NCI-H82 (cell line): ENCODE data around the gene ERRFI1.

ENCODE experiments used
- DNase-seq: peaks from one replicate; lab custom pipeline; 2025; lab: John Stamatoyannopoulos, UW

Gene ERRFI1

DNA sequence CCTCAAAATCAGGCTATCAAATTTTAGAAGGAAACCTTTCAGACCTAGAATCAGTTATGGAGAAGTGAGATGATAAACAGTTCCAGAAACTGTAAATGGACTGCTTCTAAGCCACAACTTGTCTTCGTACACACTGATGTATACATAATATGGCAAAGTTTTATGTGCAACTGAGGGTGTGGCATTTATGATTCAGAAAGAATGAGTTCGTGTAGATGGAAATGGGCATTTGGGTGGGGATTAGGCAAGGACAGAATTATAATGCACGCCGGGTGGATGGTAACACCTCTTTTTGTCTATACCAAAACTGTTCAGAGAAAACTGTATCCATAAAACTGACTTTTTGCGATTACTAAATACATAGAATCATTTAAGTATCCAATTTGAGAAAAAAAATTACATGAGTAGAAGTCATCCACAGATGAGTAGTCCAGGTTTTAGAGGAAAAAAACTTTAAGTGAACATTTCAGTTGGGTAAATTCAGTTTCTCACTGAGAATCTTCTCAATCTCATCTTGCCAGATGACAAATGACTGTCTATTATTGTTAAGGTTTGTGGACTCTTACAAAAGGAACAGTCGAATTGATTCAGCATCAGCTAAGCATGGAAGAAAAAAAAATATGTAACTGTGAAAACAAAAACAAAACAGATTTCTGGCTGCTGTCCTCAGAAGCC lies 22.5 kb downstream of the ERRFI1 start:
- no peak for DNase-seq

DNA sequence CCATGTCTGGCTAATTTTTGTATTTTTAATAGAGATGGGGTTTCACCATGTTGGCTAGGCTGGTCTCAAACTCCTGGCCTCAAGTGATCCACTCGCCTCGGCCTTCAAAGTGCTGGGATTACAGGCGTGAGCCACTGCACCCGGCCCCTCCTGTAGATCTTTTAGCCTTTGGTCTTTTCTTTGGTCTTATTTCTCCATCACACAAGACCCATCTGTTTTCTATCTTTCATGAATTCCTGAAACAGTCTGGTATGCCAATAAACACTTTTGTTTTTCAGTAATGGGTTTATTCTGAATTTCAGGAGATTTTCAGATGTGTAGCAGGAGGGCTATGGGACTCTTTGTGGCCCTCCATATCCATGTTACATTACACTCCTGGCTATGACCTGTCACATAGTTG lies 23.2 kb downstream of the ERRFI1 start:
- DNase-seq: no peak

DNA sequence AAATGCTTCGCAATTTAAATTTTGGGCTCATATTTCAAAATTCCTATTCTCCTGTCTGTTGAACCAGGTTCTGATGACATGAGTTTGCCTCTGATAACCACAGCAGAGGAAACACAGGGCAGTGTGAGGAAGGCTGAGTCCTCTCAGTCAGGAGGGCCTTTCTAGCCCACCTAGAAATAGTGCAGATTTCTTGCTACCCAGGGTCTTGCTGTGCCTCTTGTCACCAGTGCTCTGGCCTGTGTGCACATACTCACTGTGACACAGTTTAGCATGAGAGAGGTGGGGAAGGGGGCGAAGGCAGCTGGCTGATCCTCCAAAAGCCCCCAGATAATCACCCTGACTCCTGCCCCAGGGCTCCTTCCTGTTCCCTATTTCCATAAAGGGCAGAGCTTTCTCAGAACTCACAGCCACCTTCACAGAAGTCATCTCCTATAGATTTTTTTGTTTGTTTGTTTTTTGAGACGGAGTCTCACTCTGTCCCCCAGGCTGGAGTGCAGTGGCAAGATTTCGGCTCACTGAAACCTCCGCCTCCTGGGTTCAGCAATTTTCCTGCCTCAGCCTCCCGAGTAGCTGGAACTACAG lies 23.7 kb downstream of the ERRFI1 start:
- no peak for DNase-seq

DNA sequence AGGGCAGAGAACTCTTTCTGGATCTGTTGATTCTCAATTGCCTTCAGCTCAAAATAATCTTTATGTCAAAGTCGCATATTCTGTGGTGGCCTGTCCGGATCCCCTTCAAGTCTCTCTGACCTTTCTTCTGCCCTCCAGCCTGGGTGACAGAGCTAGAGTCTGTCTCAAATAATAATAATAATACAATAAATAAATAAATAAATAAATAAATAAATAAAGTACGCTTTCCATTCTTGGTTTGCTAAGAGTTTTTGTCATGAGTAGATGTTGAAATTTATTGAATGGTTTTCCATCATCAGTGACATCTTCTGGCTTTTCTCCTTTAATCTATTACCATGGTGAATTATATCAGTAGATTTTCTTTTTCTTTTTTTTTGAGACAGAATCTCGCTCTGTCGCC lies 30.7 kb downstream of the ERRFI1 start:
- DNase-seq: no peak

DNA sequence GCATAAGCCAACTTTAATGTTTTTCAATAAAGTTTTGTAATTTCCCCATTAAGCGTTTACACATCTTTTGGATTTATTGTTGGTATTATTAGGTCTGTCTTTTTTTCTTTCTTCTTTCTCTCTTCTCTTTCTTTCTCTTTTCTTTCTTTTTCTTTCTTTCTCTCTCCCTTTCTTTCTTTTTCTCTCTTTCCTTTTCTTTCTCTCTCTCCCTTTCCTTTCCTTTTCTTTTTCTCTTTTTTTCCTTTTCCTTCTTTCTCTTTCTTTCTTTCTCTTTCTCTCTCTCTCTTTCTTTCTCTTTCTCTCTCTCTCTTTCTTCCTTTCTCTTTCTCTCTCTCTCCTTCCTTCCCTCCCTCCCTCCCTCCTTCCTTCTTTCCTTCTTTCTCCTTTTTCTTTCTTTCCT lies 31.3 kb downstream of the ERRFI1 start:
- no peak for DNase-seq

DNA sequence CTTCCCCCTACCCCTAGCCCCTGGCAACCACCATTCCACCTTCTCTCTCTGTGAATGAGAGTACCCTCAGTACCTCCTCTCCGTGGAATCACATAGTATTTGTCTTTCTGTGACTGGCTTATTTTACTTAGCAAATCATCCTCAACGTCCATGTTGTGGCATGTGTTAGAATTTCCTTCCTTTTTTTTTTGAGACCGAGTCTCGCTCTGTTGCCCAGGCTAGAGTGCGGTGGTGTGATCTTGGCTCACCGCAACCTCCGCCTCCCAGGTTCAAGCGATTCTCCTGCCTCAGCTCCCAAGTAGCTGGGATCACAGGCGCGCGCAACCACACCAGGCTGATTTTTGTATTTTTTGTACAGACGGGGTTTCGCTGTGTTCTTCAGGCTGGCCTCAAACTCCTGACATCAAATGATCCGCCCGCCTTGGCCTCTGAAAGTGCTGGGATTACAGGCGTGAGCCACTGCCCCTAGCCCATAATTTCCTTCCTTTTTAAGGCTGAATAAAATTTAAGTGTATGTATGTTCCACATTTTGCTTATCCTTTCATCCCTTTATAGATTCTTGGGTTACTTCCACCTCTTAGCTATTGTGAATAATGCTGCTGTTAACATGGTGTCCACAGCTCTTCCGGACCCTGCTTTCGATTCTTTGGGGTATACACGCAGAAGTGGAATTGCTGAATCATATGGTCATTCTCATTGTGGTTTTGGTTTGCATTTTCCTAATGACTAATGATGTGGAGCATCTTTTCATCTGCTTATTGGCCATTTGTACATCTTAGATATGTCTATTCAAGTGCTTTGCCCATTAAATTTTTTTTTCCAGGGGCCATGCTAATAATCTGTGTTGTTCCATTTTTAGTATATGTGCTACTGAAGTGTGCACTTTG lies 32.3 kb downstream of the ERRFI1 start:
- DNase-seq: no peak

DNA sequence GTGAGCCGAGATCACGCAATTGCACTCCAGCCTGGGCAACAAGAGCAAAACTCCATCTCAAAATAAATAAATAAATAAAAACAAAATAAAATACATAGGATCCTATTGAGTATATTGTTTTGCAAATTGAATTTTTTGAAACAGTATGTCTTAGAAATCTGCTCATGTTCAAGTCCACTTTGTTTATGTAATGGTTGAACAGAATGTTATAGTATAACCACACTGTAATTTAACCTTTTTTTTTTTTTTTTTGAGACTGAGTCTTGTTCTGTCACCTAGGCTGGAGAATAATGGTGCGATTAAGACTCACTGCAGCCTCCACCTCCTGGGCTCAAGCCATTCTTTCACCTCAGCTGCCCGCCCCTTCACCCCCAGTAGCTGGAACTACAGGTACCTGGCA lies 33.2 kb downstream of the ERRFI1 start:
- no peak for DNase-seq

GRCh38 chr1:7991504-7992440 lies 34.3 kb downstream of the ERRFI1 start:
- DNase-seq: no peak

DNA sequence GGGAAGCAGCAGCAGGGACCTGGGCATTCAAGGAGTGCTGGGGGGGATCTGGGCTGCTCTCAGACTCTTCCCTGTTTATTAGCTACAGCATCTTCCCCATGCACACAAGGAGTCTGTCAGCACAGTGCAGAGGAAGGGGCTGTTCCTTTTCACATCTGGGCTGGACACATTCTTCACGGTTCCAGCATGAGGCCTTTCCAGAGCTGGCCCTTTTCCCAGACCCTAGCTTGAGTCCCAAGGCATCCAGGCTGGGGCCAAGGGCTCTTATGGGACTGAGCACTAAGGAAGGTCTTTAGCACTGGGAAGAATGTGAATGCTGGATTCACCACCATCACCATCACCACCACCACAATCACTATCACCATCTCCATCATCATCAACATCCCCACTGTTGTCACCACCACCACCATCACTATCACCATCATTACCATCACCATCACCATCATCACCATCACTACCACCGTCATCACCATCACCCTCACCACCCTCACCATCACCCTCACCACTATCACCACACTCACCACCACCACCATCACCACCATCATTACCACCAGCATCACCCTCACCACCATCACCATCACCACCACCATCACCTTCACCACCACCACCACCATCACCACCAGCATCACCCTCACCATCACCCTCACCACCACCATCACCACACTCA lies 36.2 kb downstream of the ERRFI1 start:
- no peak for DNase-seq

DNA sequence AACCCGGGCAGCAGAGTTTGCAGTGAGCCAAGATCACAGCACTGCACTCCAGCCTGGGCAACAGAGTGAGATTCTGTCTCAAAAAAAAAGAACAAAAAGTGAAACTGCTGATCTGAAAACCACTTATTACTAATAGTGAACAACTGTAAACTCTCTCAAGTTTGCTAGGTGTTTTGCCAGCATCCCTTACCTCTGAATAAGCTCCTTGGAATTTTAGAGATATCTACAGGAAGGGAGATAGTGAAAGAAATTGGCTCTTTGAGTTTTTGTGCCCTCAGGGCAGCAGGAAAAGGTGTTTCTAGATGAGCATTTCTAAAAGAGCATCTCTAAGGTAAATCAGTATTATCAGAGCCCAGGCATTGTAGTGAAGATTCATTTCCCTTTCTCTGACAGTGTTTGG lies 37.5 kb downstream of the ERRFI1 start:
- no peak for DNase-seq

- no peak for DNase-seq
Measured at GRCh38 chr1:7987528-7987927, 38.6 kb downstream of the ERRFI1 start.

DNA sequence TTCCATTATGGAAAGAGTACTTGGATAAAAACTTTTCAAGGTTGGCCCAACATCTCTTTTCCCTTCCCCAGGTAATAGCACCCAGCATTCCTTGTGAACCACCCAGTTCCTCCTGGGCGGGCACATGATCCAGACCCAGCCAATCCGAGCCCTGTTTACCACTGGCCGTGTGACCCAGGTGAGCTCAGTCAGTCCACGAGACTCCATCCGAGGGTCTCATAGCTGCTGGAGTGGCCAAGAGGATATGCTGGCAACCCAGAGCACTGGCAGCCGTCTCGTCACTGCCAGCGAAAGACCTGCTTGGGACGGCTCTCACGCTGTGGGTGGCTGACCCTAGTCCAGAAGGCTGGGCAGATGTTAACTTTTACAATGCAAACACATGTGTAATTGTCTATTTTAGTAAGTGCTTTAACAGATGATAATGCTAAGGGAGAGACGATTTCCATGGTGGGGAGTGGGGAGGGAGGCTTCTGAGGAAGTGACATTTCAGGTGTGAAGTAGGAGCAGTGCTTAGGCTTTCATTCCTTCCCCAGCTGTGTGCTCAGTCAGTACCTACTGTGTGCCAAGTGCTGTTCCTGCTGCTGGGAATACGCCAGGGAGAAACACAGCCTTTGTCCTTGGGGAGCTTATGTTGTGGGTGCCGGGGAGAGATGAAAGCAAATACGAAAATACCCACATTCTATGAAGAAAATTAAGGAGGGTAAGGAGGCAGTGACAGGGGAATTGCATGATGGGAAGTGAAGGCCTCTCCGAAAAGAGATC lies 40.1 kb downstream of the ERRFI1 start:
- DNase-seq: no peak

DNA sequence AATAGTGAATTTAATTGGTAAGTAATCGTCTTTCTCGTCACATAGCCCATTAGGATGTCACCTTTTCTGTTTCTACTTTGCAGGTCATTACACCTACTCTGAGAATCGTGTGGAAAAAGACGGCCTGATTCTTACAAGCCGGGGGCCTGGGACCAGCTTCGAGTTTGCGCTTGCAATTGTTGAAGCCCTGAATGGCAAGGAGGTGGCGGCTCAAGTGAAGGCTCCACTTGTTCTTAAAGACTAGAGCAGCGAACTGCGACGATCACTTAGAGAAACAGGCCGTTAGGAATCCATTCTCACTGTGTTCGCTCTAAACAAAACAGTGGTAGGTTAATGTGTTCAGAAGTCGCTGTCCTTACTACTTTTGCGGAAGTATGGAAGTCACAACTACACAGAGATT lies 41.3 kb downstream of the ERRFI1 start:
- DNase-seq: no peak

DNA sequence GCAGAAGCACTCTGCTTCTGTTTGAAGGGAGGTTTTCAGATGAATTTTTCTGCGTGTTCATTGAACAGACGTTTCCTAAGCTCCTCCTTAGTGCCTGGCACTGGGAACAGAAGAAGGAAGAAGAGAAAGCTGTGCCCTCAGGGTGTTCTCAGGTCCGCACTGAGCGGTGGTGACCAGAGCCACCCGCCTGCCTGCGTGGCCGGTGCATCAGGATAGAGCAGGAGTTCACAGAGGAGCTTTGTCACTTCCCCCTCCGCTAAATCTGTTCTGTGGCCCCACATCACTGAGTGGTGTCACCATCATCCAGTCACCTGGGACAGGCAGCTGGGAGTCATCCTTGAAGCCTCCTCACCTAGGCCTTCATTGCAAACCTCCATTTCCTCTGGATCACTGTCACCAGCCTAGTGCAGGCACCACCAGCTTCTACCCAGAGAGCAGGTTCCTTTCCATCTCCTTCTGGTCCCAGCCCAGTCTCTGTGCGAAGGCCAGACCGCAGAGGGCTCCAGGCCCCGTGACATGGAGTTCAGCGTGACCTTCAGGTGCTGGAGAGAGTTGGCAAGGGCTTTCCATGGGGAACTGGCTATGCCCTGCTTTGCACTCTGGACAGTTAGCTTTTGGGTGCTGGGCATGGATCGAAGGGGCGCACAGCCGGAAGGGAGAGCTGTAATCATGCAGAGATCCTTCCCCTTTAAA lies 42.9 kb downstream of the ERRFI1 start:
- DNase-seq: no peak

DNA sequence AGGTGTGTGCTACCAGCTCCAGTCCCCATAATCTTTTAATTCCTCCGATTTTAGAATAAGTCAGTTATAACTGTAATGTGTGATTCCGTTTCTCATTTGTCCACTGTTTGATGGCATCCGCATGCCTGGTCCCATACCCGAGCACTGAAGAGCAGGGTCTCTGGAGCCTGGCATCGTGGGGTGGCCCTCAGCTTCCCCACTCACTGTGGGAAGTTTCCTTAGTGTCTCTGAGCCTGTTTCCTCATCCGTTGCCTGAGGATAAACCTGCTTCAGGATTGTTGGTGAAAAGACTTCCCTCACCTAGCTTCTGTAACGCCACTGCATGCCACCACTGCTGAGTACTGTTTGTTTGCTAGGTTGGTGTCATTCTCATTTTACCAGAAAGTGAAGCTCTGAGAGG lies 45.1 kb downstream of the ERRFI1 start:
- DNase-seq: no peak

GRCh38 chr1:7975212-7975865 lies 50.8 kb downstream of the ERRFI1 start:
- DNase-seq: peak; percentile 88

GRCh38 chr1:7973086-7973485 lies 53.0 kb downstream of the ERRFI1 start:
- DNase-seq: no peak

- DNase-seq: no peak
Measured at GRCh38 chr1:7972285-7972684, 53.8 kb downstream of the ERRFI1 start.

DNA sequence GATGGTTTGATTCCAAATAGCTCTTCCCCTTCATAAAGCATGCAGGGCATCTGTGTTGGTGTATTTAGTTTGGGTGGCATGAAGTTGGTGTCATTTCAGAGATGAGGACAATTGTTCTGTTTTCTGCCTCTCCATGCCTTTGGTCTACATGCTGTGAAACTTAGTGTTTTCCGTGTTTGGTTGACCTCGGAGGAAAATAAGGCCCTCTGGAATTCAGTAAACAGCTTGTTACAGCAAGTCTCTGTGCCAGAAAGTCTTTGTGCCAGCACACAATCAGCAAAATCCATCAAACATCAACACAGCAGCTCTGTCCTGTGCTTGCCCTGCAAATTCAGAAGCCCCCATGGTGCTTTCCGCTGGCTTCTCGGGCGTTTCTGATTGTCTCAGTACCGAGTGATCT lies 55.1 kb downstream of the ERRFI1 start:
- DNase-seq: no peak

GRCh38 chr1:7970246-7970645 lies 55.9 kb downstream of the ERRFI1 start:
- no peak for DNase-seq
